22Rv1 (cell line): ENCODE results near the gene BAHD1.

Experiments
- CTCF ChIP-seq: fragments of 450-650 bp; IDR thresholded peaks from 2 replicates; pipeline ENCODE4 v1.5.1; 2017; ENCODE audit warnings: mild to moderate bottlenecking
- ZFX ChIP-seq: fragments of 450-650 bp; IDR thresholded peaks from 2 replicates; pipeline ENCODE4 v1.6.1; 2017; ENCODE audit warnings: antibody characterized with exemption, borderline replicate concordance

- TF ChIP-seq ZFX (no peak), CTCF (no peak)
These were observed 31.5 kb downstream of the BAHD1 start for GRCh38 chr15:40472171-40472727.
